Thymus (tissue), 11 donors: Measurements from ENCODE around the gene PNPT1. TPM values are rescaled to one million over a fixed set of nuclear protein-coding genes. Genes with fewer than 3 reads are reported as not detected.

ENCODE experiments used
- DNase-seq, 9 donors: peaks; one replicate each; pipeline ENCODE4 v3.0.0-alpha.2; 2013; ENCODE audit warnings: low spot score in 9 of 9, low read depth in 6 of 9, missing footprints in 1 of 9
- H3K27ac ChIP-seq, 2 donors: one replicate each; pipeline ENCODE4 v1.5.1; 2013; ENCODE audit warnings: control low read depth in 1 of 2, low read depth in 1 of 2, low read length in 1 of 2, mild to moderate bottlenecking in 1 of 2, moderate library complexity in 1 of 2
- H3K27me3 ChIP-seq, 2 donors: one replicate each; pipeline ENCODE4 v1.5.1; 2013; ENCODE audit warnings: low read length in 1 of 2; ENCODE audit not compliant: control insufficient read depth in 2 of 2, insufficient read depth in 1 of 2
- H3K36me3 ChIP-seq, 2 donors: one replicate each; pipeline ENCODE4 v1.5.1; 2013; ENCODE audit warnings: low read length in 1 of 2, mild to moderate bottlenecking in 1 of 2, moderate library complexity in 1 of 2; ENCODE audit not compliant: control insufficient read depth in 2 of 2, insufficient read depth in 2 of 2
- H3K4me1 ChIP-seq, 2 donors: one replicate each; pipeline ENCODE4 v1.5.1; 2013; ENCODE audit warnings: low read length in 2 of 2; ENCODE audit not compliant: control insufficient read depth in 2 of 2, insufficient read depth in 2 of 2
- H3K4me3 ChIP-seq, 2 donors: one replicate each; pipeline ENCODE4 v1.5.1; 2013; ENCODE audit warnings: low read length in 2 of 2, control low read depth in 1 of 2, mild to moderate bottlenecking in 1 of 2
- H3K9me3 ChIP-seq, 2 donors: one replicate each; pipeline ENCODE4 v1.5.1; 2013; ENCODE audit warnings: low read length in 1 of 2, mild to moderate bottlenecking in 1 of 2; ENCODE audit not compliant: control insufficient read depth in 2 of 2, insufficient read depth in 1 of 2
- WGBS: extraction: QIAGEN DNeasy Blood & Tissue Kit; methylation state at CpG from one replicate; pipeline ENCODE4 v1.1.7; 2013; 5-methylcytosine and 5-hydroxymethylcytosine counted together
- polyA plus RNA-seq: library from polyadenylated mRNA; stranded (reverse); fragments of 200-250 nt; gene quantifications from one replicate; pipeline ENCODE4 v1.2.3, GENCODE V29; 2013
- total RNA-seq: library from RNA; stranded (reverse); fragments of 120-200 nt; gene quantifications from one replicate; pipeline ENCODE4 v1.2.4, GENCODE V29; 2013
- donor health status: healthy.

The PNPT1 gene
- total and polyA plus RNA-seq, 2 donors = 17.5 to 20.6 TPM

DNA sequence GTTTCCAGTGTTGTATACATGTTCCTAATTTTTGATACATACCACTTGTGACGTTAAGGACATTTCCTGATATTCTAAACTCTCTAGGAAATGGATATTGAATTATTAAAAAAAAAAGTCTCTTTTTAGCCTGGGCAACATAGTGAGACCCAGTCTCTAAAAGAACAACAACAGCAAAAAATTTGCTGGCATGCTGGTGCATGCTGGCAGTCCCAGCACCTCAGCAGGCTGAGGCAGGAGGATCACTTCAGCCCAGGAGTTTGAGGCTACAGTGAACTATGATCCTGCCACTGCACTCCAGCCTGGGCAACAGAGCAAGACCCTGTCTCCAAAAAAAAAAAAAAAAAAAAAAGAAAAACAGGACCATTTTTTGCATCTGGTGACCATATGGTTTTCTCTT lies 65.7 kb downstream of the PNPT1 start:
- Histone ChIP-seq H3K27me3 (no peaks in the 10 kb centered on the region), H3K4me1 (no peaks in the 10 kb centered on the region), H3K9me3 (no peaks in the 10 kb centered on the region), H3K36me3 (peaks cover 0 to 20% of the 10 kb centered on the region in 2 donors), H3K4me3 (no peak overlapping the region), H3K27ac (no peak overlapping the region)
- DNase-seq = no peak
- 100% methylated on average over 1 of the region's 1 CpG for WGBS

DNA sequence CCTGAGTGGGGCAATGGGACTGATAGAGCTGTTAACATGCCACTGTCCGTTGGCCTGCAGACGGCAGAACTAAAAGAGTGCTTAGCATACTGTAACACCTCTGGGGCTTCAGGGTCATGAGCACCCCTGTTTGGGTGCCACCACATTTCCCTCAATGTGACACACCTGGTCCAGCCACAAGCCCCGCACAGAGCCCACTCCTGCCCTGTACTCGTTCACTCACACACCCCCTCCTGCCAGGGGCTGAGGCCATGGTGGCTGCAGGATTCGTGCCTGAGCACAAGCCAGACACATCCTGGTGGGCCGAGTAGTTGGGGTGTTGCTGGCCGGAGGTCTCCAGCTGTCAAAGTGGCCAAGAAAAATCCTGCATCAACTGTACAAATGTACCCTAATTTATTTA lies 71.8 kb downstream of the PNPT1 start:
- 96% methylated on average over 7 of the region's 7 CpGs for WGBS
- H3K27ac ChIP-seq = no peak overlapping the region
- H3K27me3 ChIP-seq = no peaks in the 10 kb centered on the region
- H3K4me3 ChIP-seq = no peak overlapping the region
- peaks cover 8 to 11% of the 10 kb centered on the region in 2 donors for H3K36me3 ChIP-seq
- no peak for DNase-seq
- H3K9me3 ChIP-seq = no peaks in the 10 kb centered on the region
- H3K4me1 ChIP-seq = peaks cover 18 to 22% of the 10 kb centered on the region in 2 donors

DNA sequence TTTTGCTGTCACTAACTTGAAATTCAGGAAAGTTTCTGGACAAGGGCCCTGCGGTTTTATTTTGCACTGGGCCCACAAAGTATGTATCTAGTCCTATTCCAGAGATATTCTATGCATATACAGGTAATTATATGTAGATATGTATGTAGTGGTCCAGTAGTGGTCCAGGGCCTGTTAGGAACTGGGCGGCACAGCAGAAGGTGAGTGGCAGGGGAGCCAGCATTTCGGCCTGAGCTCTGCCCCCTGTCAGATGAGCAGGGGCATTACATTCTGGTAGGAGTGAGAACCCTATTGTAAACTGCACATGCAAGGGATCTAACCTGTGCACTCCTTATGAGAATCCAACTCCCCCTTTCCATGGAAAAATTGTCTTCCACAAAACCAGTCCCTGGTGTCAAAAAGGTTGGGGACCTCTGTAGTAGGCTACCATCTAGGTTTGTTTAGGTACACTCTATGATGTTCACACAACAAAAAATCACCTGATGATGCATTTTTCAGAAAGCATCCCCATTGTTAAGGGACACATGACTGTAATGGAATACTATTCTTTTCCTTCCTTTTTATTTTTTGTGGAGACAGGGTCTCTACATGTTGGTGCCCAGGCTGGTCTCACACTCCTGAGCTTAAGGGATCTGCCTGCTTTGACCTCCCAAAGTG lies 73.4 kb downstream of the PNPT1 start:
- no peaks in the 10 kb centered on the region for H3K9me3 ChIP-seq
- H3K27ac ChIP-seq = no peak overlapping the region
- H3K27me3 ChIP-seq = no peaks in the 10 kb centered on the region
- peaks cover 22 to 27% of the 10 kb centered on the region in 2 donors for H3K4me1 ChIP-seq
- H3K4me3 ChIP-seq = no peak overlapping the region
- DNase-seq = no peak
- peaks cover 8 to 10% of the 10 kb centered on the region in 2 donors for H3K36me3 ChIP-seq
- WGBS = 88% methylated on average over 3 of the region's 3 CpGs

DNA sequence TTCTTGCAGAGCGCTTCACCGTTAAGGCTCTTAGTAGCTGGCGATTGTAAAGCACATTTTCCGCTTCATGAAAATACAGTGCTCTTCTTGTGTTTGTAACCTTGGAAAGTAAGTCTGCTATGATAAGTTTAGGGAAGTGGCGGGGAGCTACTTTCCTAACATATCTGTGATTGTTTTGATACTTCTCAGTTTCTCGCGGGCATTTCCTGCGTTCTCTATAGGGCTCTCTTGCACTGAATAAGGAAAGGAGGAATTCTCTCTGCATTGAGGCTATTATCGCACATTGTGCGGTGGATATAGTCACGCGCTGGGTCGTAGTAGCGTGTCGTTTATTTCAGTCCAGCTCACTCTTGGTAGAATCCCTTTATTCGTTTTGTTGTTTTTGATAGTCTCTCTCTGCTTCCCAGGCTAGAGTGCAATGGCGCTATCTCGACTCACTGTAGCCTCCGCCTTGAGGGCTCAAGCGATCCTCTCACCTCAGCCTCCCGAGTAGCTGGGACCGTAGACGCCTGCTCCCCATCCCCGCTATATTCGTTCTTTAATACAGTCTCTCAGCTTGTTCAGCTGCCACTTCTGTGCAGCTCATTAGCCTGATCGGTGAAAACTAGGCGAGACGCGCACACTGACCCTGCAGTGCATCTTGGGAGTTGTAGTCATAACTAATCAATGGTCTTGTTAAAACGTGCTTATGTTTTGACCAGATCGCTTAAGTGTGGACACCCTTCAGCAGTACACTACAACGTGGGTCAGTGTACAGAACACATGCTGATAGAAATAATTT lies 75.2 kb downstream of the PNPT1 start:
- Histone ChIP-seq H3K4me1 (peaks cover 22 to 27% of the 10 kb centered on the region in 2 donors), H3K27ac (peak overlapping the region; percentile 96 to 97), H3K9me3 (no peaks in the 10 kb centered on the region), H3K27me3 (no peaks in the 10 kb centered on the region), H3K4me3 (peak overlapping the region; percentile 95 to 99), H3K36me3 (peaks cover 8 to 15% of the 10 kb centered on the region in 2 donors)
- peak; percentile 24 to 76 (median 48) for DNase-seq
- under 1% methylated on average over 32 of the region's 32 CpGs for WGBS

DNA sequence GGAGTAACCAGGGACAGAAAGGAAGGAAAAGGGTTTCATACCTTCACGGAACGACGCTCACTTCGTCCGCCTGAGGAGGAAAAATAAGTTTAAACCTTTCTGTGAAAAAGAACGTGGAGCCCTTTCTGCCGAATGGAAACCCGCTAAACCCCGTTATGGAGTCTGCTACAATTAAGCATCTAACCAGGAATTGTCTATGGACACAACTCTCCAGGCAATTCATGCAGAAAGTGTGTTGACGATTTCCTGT lies 75.7 kb downstream of the PNPT1 start:
- DNase-seq = no peak
- H3K36me3 ChIP-seq = peaks cover 8 to 15% of the 10 kb centered on the region in 2 donors
- peak overlapping the region; percentile 96 to 97 for H3K27ac ChIP-seq
- peak overlapping the region; percentile 95 to 99 for H3K4me3 ChIP-seq
- peaks cover 22 to 27% of the 10 kb centered on the region in 2 donors for H3K4me1 ChIP-seq
- no peaks in the 10 kb centered on the region for H3K27me3 ChIP-seq
- WGBS = under 1% methylated on average over 10 of the region's 10 CpGs
- no peaks in the 10 kb centered on the region for H3K9me3 ChIP-seq

DNA sequence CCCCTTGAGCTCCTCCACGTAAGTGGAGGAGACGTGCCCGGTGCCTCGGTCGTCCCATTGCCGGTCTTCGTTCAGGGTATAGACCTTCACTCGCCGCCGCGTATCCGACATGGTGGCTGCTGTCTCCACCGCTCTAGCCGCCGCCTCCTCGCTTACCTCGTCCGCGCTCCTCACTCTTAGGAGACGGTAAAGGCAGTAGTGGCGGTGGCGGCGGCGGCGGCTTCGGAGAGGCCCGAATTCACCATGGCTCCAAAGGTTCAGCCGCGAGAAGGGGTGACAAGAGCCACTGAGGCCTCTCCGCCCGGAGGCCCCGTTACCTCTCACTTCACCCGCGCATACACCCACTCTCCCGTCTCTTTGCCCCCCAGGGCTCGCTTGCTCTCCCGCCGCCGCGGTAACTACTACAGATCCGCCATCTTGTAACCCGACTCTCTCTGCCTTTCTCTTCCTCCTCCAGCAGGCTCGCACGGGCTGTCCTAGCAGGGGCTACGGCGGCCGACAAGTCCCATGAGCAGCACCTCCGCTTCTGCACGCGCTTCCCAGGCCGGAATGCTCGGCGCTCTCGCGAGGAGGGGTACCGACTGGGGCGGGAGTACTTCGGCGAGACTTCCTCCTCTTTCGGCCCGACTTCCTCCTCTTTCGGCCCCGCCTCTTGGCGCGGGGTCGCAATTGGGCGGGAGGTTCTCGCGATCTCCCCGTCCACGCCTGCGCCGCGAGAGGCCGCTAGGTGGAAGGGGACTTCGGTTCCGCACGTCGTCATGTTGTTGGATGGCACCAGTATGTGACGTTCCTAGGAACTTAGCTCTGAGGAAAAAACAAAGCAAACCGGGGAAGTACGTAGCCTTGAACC lies 76.2 kb downstream of the PNPT1 start, which contains the start of gene PPP4R3B:
PPP4R3B (minus strand) TSS at position 448 of the 850 bp plus-strand sequence; CDS start at position 111, 337 bp downstream.
- no peaks in the 10 kb centered on the region for H3K9me3 ChIP-seq
- H3K27me3 ChIP-seq = no peaks in the 10 kb centered on the region
- peak; percentile 92 to 100 (median 98) for DNase-seq
- peaks cover 8 to 20% of the 10 kb centered on the region in 2 donors for H3K36me3 ChIP-seq
- under 1% methylated on average over 82 of the region's 82 CpGs for WGBS
- peak within 1 kb of the TSS; percentile 95 to 99 for H3K4me3 ChIP-seq
- peak within 1 kb of the TSS; percentile 96 to 97 for H3K27ac ChIP-seq
- H3K4me1 ChIP-seq = peaks cover 22 to 27% of the 10 kb centered on the region in 2 donors

DNA sequence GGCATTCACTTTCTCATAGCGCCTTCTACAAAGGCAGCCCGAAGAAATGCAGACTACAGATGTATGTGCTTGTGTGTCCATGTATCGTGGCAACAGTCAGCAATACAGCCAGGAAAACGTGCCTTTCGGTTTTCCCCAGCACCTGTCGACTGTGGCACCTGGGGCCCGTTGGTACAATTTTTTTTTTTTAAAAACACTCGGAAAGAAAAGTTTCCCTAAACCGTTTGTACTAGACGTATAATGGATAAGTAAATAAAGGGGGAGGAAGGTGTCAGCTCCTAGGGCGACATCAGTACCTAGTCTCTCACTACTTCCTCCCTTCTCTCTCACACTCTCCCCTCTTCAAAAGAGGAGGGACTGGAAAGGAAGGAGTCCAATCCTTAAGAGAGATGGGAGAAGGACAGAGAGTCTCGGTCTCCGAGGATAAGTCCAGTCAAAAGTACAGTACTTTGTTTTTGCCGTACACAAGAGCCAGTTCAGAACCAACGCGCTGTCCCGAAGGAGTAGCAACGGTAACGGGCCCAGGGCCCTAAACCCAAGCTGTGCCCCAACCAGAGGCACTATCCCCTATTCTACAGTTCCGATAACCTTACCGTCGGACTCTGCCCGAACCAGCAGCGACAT lies 77.0 kb downstream of the PNPT1 start:
- no peaks in the 10 kb centered on the region for H3K9me3 ChIP-seq
- H3K4me1 ChIP-seq = peaks cover 22 to 27% of the 10 kb centered on the region in 2 donors
- H3K27me3 ChIP-seq = no peaks in the 10 kb centered on the region
- peak overlapping the region; percentile 95 to 99 for H3K4me3 ChIP-seq
- peak overlapping the region; percentile 95 to 97 for H3K27ac ChIP-seq
- under 1% methylated on average over 24 of the region's 24 CpGs for WGBS
- peak in 8 of 9 donors; percentile 36 to 75 (median 51) for DNase-seq
- peaks cover 11 to 24% of the 10 kb centered on the region in 2 donors for H3K36me3 ChIP-seq

DNA sequence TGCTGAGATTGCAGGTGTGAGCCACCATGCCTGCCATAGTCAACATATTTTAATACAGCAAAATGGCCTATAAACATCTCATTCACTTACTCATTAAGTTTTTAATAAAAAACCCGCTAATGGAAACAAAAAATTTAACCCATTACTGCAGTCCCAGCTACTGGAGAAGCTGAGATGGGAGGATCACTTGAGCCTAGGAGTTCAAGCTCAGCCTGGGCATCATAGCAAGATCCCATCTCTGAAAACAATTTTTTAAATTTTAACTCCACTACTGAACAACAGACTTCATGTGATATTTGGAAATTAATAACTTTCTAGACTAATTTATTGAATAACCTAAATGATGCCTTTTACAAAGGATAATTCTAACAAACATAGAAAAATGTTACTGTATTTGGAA lies 81.6 kb downstream of the PNPT1 start:
- H3K9me3 ChIP-seq = no peaks in the 10 kb centered on the region
- no peak overlapping the region for H3K4me3 ChIP-seq
- 97% methylated on average over 1 of the region's 1 CpG for WGBS
- H3K36me3 ChIP-seq = peaks cover 7 to 28% of the 10 kb centered on the region in 2 donors
- DNase-seq = no peak
- H3K27me3 ChIP-seq = no peaks in the 10 kb centered on the region
- peaks cover 4 to 5% of the 10 kb centered on the region in 2 donors for H3K4me1 ChIP-seq
- H3K27ac ChIP-seq = no peak overlapping the region
